Muscle of arm (tissue), 12 donors: ENCODE measurements around the gene TBX15. TPM values are rescaled to one million over a fixed set of nuclear protein-coding genes. Genes with fewer than 3 reads are reported as not detected.
"Not testable (repeated sequence)": the region's sequence is repeated elsewhere in the genome, so short reads cannot be mapped to it uniquely, and the experiment has no call there.

Experiments used
- DNase-seq: peaks from one replicate; pipeline ENCODE4 v3.0.0-alpha.2; 2013
- polyA plus RNA-seq, 12 donors: library from polyadenylated mRNA; unstranded; fragments of 120-200 nt; gene quantifications; one replicate each; pipeline ENCODE4 v1.2.1, GENCODE V29; 2013; ENCODE audit not compliant: insufficient read length in 12 of 12

TBX15 gene
- polyA plus RNA-seq, 12 donors = 47.2 to 162 (median 65.0) TPM

DNA sequence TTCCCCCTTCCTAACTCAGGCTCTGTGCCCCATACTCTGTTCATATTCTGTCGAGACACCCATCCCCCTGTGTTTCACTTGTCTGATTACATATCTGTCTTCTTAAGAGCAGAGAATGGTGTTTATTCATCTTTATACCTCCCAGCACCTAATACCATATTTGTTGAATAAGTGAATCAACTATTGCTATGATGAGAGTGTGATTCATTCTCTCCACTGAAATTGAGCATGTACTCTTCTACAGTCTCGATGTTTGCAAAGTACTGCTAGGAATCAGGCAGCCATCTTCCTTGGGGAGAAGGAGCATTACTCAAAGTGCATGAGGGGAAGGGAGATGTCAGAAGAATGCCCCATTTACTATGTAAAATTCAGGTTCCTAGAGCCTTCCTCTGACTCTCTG lies 27.0 kb downstream of the TBX15 start:
- no peak for DNase-seq

DNA sequence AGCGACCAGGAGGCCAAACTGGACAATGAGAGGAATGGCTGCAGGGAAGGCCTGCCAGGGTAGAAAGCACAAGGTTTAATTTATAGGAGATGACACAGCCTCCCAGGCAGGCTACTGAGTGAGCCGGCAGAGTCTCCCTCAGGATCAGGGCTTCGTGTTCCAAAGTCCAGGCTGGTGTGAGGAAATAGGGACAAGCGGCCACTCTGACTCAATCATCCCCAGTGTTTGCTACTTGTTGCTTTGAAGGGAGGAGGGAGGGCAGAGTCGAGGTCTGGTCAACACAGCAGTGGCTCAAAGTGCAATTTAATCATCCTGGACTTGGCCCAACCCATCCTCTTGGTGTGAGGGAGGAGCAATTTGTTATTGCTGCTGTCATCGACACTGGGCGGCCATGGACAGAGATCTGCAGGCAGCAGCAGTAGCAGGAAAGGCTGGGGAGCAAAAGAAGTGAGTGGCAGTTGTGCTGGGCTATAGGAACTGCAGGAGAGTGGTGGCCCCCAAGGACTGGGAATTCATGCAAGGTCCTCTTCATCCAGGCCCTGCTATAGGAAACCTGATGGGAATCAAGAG lies 27.5 kb downstream of the TBX15 start:
- DNase-seq = peak; percentile 25

GRCh38 chr1:118960026-118960561 lies 28.0 kb downstream of the TBX15 start:
- DNase-seq = peak; percentile 38

DNA sequence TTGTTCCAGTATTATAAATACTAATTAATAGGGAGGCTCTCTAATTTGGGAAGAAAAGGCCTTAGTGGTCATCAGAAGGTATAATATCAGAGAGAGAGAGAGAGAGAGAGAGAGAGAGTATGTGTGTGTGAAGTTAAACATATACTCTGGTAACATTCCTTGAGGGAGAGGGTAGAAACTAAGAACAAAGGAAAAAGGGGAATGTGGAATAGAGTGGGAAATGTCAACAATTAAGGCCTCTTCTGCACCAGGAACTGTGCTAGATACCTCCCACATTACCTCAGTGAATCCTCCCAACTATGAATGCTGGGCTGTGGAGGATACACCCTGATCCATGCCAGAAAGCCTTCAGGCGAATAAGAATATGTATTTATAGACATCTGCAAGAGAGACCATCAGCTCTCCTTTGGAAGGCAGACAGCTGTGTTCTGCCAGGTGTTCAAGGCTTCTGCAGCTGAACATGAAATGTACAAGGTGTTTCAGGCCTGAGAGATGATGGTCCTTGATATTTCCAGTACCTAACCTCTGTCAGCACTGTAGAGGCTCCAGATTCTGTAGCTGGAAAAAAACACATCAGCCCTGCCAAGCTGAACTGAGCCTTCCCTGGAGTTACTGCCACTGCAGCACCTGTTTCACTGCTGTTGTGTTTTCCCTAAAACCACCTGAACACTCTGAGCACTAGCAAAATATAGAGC lies 29.1 kb downstream of the TBX15 start:
- DNase-seq = no peak

DNA sequence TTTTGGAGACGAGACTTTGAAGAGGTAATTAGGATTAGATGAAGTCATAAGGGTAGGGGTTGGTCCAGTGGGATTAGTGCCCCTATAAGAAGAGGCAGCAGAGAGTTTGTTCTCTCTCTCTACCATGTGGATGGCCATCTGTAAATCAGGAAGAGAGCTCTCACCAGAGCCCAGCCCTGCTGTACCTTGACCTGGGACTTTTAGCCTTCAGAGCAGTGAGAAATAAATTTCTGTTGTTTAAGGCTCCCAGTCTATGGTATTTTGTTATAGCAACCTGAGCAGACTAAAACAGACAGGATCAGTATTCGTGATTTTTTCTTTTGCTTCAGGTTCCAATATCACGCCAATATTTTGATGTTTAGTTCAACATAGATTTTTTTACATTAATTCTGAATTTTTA lies 30.0 kb downstream of the TBX15 start:
- no peak for DNase-seq

GRCh38 chr1:118957579-118957978 lies 30.6 kb downstream of the TBX15 start:
- not testable (repeated sequence) for DNase-seq

- DNase-seq = no peak
These were observed 33.7 kb downstream of the TBX15 start for GRCh38 chr1:118954301-118954905.

GRCh38 chr1:118951270-118951936 lies 36.7 kb downstream of the TBX15 start:
- DNase-seq = no peak

GRCh38 chr1:118949315-118949714 lies 38.8 kb downstream of the TBX15 start:
- DNase-seq = peak; percentile 31

- no peak for DNase-seq
These were observed 39.3 kb downstream of the TBX15 start for GRCh38 chr1:118948846-118949245.

GRCh38 chr1:118948351-118948750 lies 39.8 kb downstream of the TBX15 start:
- no peak for DNase-seq

DNA sequence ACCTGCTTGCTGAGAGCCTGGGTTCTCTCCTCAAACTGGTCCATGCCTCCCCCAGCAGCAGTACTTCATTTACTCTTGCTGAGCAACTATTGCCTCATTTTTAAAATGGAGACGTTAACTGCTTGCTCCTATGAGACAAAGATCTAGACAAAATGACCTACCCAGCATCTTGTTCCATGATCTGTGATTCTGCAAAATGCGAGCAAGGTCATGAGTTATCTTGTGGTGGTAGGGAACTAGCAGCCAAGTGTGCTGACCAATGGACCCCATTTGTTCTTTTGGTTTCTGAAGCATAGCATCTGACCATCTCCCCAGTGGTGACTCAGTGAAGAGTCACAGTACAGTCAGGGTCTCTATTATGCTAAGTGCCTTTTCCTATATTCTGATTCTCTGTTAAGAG lies 40.4 kb downstream of the TBX15 start:
- DNase-seq = no peak

DNA sequence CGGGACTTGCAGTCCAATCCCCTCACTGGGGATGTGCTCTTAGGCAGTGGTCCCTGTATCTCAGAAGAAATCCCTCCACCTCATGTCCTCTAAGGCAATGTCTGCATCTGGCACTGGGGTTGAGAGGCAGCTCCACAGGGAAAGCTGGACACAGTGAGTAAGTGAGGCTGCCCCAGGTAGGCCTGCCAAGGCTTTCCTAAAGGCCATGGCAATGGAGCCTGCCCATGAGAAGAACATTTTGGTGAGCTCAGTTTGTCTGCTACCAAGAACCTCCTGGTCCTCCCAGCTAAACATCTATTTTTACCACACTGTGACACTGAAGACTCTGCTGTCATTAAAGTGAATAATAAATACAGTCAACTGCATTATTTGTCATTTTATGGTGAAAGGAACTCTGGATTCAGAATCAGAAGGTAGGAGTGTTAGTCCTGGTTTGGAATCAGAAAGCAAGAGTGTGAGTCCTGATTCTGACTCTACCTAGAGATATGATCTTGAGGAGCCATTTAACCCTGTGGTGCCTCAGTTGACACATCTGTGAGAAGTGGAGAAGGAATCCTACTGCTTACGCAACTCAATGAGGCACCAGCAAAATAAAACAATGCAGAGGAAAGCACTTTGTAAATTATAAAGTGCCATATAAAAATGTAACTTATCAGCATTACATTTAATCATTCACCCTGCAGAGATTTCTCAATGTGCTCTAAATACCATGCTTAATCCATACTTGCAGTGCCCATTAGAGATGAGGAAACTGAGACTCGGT lies 41.0 kb downstream of the TBX15 start:
- DNase-seq = no peak

- DNase-seq = no peak
These were observed 42.7 kb downstream of the TBX15 start for GRCh38 chr1:118945489-118945888.

- no peak for DNase-seq
These were observed 43.6 kb downstream of the TBX15 start for GRCh38 chr1:118944546-118944945.

- DNase-seq = no peak
These were observed 44.0 kb downstream of the TBX15 start for GRCh38 chr1:118944133-118944532.

GRCh38 chr1:118940957-118941356 lies 47.2 kb downstream of the TBX15 start:
- DNase-seq = no peak

DNA sequence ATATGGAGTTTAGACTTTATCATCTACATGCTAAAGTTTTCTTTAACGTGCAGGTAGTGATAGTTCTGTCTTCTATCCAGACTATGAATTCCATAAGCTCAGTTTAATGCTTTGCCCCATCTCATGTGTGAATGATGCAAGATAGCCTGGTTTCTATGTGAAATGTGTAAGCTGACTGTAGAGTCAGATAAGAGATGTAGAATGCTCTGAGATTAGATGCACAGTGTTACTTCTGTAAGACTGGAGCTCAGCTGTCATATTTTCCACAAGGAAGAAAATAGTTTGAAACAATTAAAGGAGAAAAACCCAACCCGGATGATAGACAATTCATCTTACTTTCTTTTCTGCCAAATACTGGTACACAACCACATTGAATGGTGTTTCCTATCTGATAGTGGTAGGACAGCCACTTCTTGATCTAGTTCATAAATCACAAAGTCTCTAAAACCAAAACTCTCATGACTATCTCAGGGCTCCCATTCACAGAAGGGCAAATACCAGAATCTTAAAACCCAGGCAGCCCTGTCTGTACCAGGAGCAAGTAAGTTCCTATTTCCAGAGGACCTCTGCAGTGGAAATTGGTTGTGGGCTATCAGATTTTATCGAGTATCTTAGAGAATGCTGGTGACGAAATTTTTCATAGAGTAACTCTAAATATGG lies 50.6 kb downstream of the TBX15 start:
- DNase-seq = no peak

DNA sequence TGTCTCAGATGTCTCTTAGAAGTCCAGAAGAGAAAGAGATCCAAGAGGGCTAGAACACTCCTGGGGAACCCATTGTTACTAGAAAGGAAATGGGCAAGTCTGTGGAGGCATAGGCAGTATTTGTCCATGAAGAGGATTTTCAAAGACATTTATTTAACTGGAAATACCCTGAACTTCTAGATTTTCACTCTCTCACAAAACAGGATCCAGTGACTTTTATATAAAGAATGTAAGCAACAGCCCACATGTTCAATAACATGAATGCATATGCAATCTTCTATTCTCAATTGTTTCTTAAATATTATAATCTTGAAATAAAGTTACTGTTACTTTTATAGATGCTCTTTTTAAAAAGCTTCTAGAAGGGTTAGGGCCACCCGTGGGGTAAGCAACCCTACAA lies 53.4 kb downstream of the TBX15 start:
- no peak for DNase-seq

DNA sequence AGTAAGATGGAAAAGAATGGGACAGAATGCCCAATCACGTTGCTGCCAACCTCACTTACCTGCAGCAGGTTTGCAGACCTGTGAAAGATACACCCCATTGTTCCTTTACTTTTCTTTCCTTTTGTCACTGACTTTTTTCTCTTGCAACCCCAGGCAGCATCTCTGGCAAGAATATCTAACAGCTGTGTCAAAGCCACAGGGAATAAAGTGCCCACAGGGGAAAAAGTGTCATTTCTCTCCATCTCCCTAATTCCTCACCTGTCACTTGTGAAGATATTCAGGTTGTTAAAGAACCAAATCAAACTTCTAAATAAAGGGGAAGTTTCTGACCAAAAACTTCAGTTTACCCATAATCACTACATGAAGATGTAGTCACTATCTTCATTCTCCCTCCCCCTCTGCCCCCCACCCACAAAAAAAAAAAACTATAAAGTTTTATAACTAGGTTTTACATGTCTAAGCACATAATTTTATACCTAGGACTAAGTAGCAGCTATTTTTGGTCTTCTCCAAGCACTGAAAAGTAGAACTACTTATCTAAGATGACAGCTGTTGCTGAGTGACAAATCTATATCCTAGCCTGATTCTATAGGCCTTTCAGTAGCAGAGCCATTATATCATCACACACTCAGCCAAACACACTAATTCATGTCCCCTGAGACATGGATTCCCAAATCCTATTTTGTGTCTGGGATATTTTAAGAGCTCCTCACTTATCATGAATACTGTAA lies 54.9 kb downstream of the TBX15 start:
- DNase-seq = no peak

DNA sequence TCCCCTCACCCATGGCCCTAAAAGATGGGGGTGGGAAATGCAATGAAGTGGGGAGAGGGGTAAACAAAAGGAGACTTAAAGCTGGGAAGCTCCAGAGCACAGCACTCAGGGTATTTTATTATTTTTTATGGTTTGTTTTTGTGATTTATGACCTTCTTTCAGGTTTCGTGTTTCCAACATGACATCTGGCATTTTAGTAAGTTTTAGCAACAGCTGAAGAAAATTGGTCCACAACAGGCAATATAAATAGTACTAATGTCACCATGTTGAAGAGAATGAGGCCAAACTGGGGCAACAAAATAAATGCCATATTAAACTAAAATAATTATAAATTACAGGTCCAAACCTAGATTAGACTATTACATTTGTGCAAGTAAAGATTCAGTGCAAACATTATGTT lies 56.3 kb downstream of the TBX15 start:
- DNase-seq = no peak
